HG03159 (cell line): ENCODE measurements around the gene CAMTA1.

Experiments used
- ATAC-seq: cut with Tn5 transposase; IDR thresholded peaks from one replicate; pipeline ENCODE4 v1.9.1; 2021; ENCODE audit warnings: mild to moderate bottlenecking, moderate library complexity; ENCODE audit not compliant: unreplicated experiment

CAMTA1 gene

GRCh38 chr1:7236844-7237515 is 451.7 kb downstream of the CAMTA1 start:
- ATAC-seq, result no peak

GRCh38 chr1:7247158-7247557 is 461.9 kb downstream of the CAMTA1 start:
- ATAC-seq, result no peak

GRCh38 chr1:7247791-7248548 is 462.7 kb downstream of the CAMTA1 start:
- no peak for ATAC-seq

- ATAC-seq, result no peak
Measured at GRCh38 chr1:7248549-7249199, 463.4 kb downstream of the CAMTA1 start.

GRCh38 chr1:7249516-7249915 is 464.3 kb downstream of the CAMTA1 start:
- no peak for ATAC-seq

GRCh38 chr1:7250176-7250575 is 464.9 kb downstream of the CAMTA1 start:
- ATAC-seq, result no peak

- no peak for ATAC-seq
Measured at GRCh38 chr1:7250597-7251453, 465.6 kb downstream of the CAMTA1 start.

GRCh38 chr1:7251454-7251800 is 466.2 kb downstream of the CAMTA1 start:
- ATAC-seq, result no peak

- ATAC-seq, result no peak
Measured at GRCh38 chr1:7252411-7253117, 467.3 kb downstream of the CAMTA1 start.

GRCh38 chr1:7253118-7253480 is 467.8 kb downstream of the CAMTA1 start:
- no peak for ATAC-seq

GRCh38 chr1:7253988-7254587 is 468.8 kb downstream of the CAMTA1 start:
- no peak for ATAC-seq

GRCh38 chr1:7255303-7256058 is 470.2 kb downstream of the CAMTA1 start:
- ATAC-seq, result no peak

- no peak for ATAC-seq
Measured at GRCh38 chr1:7256526-7256925, 471.3 kb downstream of the CAMTA1 start.

GRCh38 chr1:7257225-7257624 is 472.0 kb downstream of the CAMTA1 start:
- no peak for ATAC-seq

GRCh38 chr1:7258589-7259135 is 473.4 kb downstream of the CAMTA1 start:
- no peak for ATAC-seq

- no peak for ATAC-seq
Measured at GRCh38 chr1:7259955-7260354, 474.7 kb downstream of the CAMTA1 start.

GRCh38 chr1:7261490-7261889 is 476.2 kb downstream of the CAMTA1 start:
- ATAC-seq, result no peak

GRCh38 chr1:7262611-7263010 is 477.4 kb downstream of the CAMTA1 start:
- ATAC-seq, result no peak
